Cardiac muscle cell (in vitro differentiated cells and primary cell): ENCODE measurements around the gene OLFML2A. TPM values are rescaled to one million over a fixed set of nuclear protein-coding genes. Genes with fewer than 3 reads are reported as not detected.

Experiments
- DNase-seq, 2 donors: peaks; one replicate each; pipeline versions ENCODE4 v3.0.0 to v3.0.0-alpha.2; 2010 to 2017; ENCODE audit warnings: low read depth in 1 of 2, low spot score in 1 of 2
- H3K27ac ChIP-seq: fragments of 200-600 bp; sonication (generic); 2 replicates; pipeline ENCODE4 v1.5.1; 2016
- H3K27me3 ChIP-seq: fragments of 200-600 bp; sonication (generic); 2 replicates; pipeline ENCODE4 v1.6.0; 2016; ENCODE audit warnings: control low read depth
- H3K36me3 ChIP-seq: fragments of 200-600 bp; sonication (generic); 2 replicates; pipeline ENCODE4 v1.5.1; 2016; ENCODE audit warnings: control low read depth
- H3K4me1 ChIP-seq: fragments of 200-600 bp; sonication (generic); 2 replicates; pipeline ENCODE4 v1.8.1; 2017; ENCODE audit warnings: low read depth, mild to moderate bottlenecking, mixed run types
- H3K4me3 ChIP-seq: fragments of 200-600 bp; sonication (generic); 2 replicates; pipeline ENCODE4 v1.5.1; 2016; ENCODE audit warnings: mild to moderate bottlenecking
- H3K9me3 ChIP-seq: fragments of 200-600 bp; sonication (generic); 2 replicates; pipeline ENCODE4 v1.5.1; 2017; ENCODE audit warnings: low read depth, mild to moderate bottlenecking, control low read depth
- CTCF ChIP-seq: IDR thresholded peaks from 2 replicates; pipeline ENCODE4 v1.5.1; 2012; ENCODE audit warnings: low read depth, mild to moderate bottlenecking, low read length
- polyA plus RNA-seq: library from polyadenylated mRNA; unstranded; fragments of >200 nt; fragmentation: Nextera tagmentation; extraction: Ambion mirVana; gene quantifications from 2 replicates; pipeline ENCODE4 v1.2.1, GENCODE V29; 2016
- total RNA-seq: library from RNA; depleted of rRNA; stranded (reverse); fragments of >200 nt; gene quantifications from 2 replicates; pipeline ENCODE4 v1.2.3, GENCODE V29; 2016

OLFML2A gene
- total and polyA plus RNA-seq, 2 experiments from 2014 or later, result 3.4 to 10.7 TPM

- no peak overlapping the region for H3K4me3 ChIP-seq
- no peaks in the 10 kb centered on the region for H3K27me3 ChIP-seq
- no peaks in the 10 kb centered on the region for H3K36me3 ChIP-seq
- no peak for TF ChIP-seq CTCF
- H3K4me1 ChIP-seq, result peaks cover 49% of the 10 kb centered on the region
- H3K27ac ChIP-seq, result no peak overlapping the region
- no peak for DNase-seq
- no peaks in the 10 kb centered on the region for H3K9me3 ChIP-seq
These were observed 20.9 kb upstream of the OLFML2A start for GRCh38 chr9:124756011-124756410.

- peak in 1 of 2 donors; percentile 39 for DNase-seq
- no peaks in the 10 kb centered on the region for H3K36me3 ChIP-seq
- peaks cover 60% of the 10 kb centered on the region for H3K4me1 ChIP-seq
- H3K4me3 ChIP-seq, result peak overlapping the region; percentile 6
- TF ChIP-seq CTCF, result no peak
- H3K27ac ChIP-seq, result peak overlapping the region; percentile 93
- no peaks in the 10 kb centered on the region for H3K9me3 ChIP-seq
- no peaks in the 10 kb centered on the region for H3K27me3 ChIP-seq
These were observed 19.3 kb upstream of the OLFML2A start for GRCh38 chr9:124757616-124758015.

GRCh38 chr9:124758061-124758460 lies 18.9 kb upstream of the OLFML2A start:
- H3K27ac ChIP-seq, result peak overlapping the region; percentile 93
- TF ChIP-seq CTCF, result no peak
- H3K4me3 ChIP-seq, result peak overlapping the region; percentile 6
- H3K36me3 ChIP-seq, result no peaks in the 10 kb centered on the region
- peaks cover 60% of the 10 kb centered on the region for H3K4me1 ChIP-seq
- DNase-seq, result peak in 1 of 2 donors; percentile 41
- H3K9me3 ChIP-seq, result no peaks in the 10 kb centered on the region
- H3K27me3 ChIP-seq, result no peaks in the 10 kb centered on the region

- Histone ChIP-seq H3K36me3 (no peaks in the 10 kb centered on the region), H3K4me1 (peaks cover 61% of the 10 kb centered on the region), H3K9me3 (no peaks in the 10 kb centered on the region), H3K27me3 (no peaks in the 10 kb centered on the region), H3K4me3 (no peak overlapping the region), H3K27ac (peak overlapping the region; percentile 93)
- TF ChIP-seq CTCF, result no peak
- DNase-seq, result no peak
These were observed 18.2 kb upstream of the OLFML2A start for GRCh38 chr9:124758691-124759090.

GRCh38 chr9:124759327-124759726 lies 17.6 kb upstream of the OLFML2A start:
- DNase-seq, result no peak
- no peak for TF ChIP-seq CTCF
- Histone ChIP-seq H3K27ac (peak overlapping the region; percentile 93), H3K36me3 (no peaks in the 10 kb centered on the region), H3K9me3 (no peaks in the 10 kb centered on the region), H3K27me3 (no peaks in the 10 kb centered on the region), H3K4me1 (peaks cover 61% of the 10 kb centered on the region), H3K4me3 (no peak overlapping the region)

GRCh38 chr9:124760719-124761118 lies 16.2 kb upstream of the OLFML2A start:
- Histone ChIP-seq H3K4me3 (no peak overlapping the region), H3K27me3 (no peaks in the 10 kb centered on the region), H3K9me3 (no peaks in the 10 kb centered on the region), H3K4me1 (peaks cover 67% of the 10 kb centered on the region), H3K27ac (no peak overlapping the region), H3K36me3 (no peaks in the 10 kb centered on the region)
- TF ChIP-seq CTCF, result no peak
- DNase-seq, result no peak
